ENCODE results near the gene SLC9A9.

SLC9A9 gene

DNA sequence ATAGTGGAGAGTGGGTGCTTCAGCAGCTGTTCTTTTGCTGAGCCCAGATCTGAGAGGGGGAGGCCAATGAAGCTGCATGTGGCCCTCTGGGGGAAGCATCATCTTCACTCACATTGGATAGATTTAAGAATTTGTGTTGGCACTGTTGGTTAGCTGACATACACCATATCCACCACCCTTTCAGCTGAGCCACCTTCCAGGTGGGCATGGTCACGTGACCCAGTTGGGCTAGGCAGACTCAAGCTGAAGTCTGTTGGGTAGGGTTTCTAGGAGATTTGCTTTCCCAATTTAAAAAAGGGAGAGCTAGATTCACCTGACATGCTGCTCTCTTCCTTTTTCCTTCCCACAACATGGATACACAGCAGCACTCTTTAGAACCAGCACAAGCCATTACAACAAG lies 417.7 kb downstream of the SLC9A9 start:
- Histone ChIP-seq H3K9me3 (ENCODE audit: low read length) (no peaks in the 10 kb centered on the region), H3K27me3 (ENCODE audit: control insufficient read depth in 1 of 2, insufficient read depth in 2 of 2, low read length in 2 of 2) (no peaks in the 10 kb centered on the region), H3K27ac (ENCODE audit: low read depth, low read length) (no peak overlapping the region), H3K4me3 (ENCODE audit: low read depth in 1 of 2, low read length in 2 of 2) (no peak overlapping the region), H3K4me1 (ENCODE audit: insufficient read depth, low read length) (no peaks in the 10 kb centered on the region), H3K9ac (ENCODE audit: low read length) (no peak overlapping the region), H3K36me3 (ENCODE audit: insufficient read depth, low read length) (no peaks in the 10 kb centered on the region)

DNA sequence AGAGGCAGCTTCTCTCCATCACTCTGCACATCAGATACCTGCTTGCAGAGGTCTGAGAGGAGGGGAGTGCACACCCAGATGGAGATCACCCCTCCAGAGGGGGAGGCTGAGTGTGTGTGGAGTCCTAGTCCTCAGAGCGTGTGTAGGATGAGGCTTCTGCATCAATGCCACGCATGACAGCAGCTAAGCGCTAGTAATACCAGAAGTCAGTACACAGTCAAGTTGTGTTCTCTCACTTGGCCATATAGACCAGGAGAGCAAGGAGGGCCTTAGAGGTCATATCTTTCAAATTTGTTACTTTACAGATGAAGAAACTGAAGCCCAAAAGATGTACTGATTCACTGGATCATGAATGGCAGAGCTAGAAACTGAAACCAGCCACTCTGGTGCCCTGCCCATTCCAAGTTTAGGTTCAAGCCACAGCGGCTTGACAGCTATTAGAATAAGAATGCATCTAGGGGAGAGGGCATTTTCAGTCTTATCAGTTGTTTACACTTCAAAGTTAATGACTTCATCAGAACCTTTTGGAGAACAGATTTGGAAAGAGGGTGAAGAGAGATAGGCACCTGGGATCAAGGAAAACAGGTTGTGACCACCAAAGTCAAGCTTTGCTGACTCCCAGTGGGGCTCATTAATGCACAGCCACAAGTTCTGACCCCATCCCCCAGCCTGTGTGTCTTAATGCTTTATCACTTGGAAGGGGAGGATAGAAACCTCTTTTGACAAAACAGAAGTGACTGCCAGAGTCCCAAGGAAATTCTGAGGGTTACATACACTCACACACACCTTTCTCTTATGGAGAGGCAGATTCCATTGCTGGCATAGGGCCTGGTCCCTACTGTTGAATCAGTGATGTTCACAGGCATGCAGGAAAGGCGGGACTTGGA lies 418.4 kb downstream of the SLC9A9 start:
- H3K27me3 ChIP-seq (ENCODE audit: control insufficient read depth in 1 of 2, insufficient read depth in 2 of 2, low read length in 2 of 2), result no peaks in the 10 kb centered on the region
- no peaks in the 10 kb centered on the region for H3K4me1 ChIP-seq (ENCODE audit: insufficient read depth, low read length)
- no peaks in the 10 kb centered on the region for H3K9me3 ChIP-seq (ENCODE audit: low read length)
- H3K4me3 ChIP-seq (ENCODE audit: low read depth in 1 of 2, low read length in 2 of 2), result no peak overlapping the region
- no peaks in the 10 kb centered on the region for H3K36me3 ChIP-seq (ENCODE audit: insufficient read depth, low read length)
- no peak overlapping the region for H3K9ac ChIP-seq (ENCODE audit: low read length)
- H3K27ac ChIP-seq (ENCODE audit: low read depth, low read length), result no peak overlapping the region

DNA sequence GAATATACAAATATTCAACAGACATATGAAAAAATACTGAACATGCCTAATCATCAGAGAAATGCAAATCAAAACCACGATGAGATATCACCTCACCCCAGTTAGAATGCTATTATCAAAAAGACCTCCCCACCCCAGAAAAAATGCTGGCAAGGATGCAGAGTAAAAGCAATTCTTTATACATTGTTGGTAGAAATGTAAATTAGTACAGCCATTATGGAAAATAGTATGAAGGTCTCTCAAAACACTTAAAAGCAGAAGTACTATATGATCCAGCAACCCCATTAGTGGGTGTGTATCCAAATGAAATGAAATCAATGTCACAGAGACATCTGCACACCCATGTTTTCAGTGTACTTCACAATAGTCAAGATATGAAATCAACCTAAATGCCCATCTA lies 420.0 kb downstream of the SLC9A9 start:
- Histone ChIP-seq H3K4me1 (ENCODE audit: insufficient read depth, low read length) (no peaks in the 10 kb centered on the region), H3K4me3 (ENCODE audit: low read depth in 1 of 2, low read length in 2 of 2) (no peak overlapping the region), H3K36me3 (ENCODE audit: insufficient read depth, low read length) (no peaks in the 10 kb centered on the region), H3K9ac (ENCODE audit: low read length) (no peak overlapping the region), H3K27ac (ENCODE audit: low read depth, low read length) (no peak overlapping the region), H3K9me3 (ENCODE audit: low read length) (no peaks in the 10 kb centered on the region), H3K27me3 (ENCODE audit: control insufficient read depth in 1 of 2, insufficient read depth in 2 of 2, low read length in 2 of 2) (no peaks in the 10 kb centered on the region)

DNA sequence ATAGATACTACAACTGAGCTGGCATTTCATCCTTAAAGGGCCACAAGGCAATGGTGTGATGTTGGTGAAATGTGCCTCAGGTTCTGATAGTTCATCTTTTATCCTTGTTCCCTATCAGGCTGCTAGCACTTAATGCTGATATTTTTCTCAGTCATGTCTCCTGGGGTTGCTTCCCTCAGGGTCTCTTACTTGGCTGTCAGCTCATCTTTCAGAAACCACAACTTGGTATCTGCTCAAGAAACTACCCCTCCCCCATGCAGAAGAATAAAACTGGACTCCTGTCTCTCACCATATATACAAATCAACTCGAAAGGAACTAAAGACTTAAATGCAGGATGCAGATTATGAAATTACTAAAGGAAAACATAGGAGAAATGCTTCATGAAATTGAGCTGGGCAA lies 420.6 kb downstream of the SLC9A9 start:
- Histone ChIP-seq H3K4me3 (ENCODE audit: low read depth in 1 of 2, low read length in 2 of 2) (no peak overlapping the region), H3K27ac (ENCODE audit: low read depth, low read length) (no peak overlapping the region)

DNA sequence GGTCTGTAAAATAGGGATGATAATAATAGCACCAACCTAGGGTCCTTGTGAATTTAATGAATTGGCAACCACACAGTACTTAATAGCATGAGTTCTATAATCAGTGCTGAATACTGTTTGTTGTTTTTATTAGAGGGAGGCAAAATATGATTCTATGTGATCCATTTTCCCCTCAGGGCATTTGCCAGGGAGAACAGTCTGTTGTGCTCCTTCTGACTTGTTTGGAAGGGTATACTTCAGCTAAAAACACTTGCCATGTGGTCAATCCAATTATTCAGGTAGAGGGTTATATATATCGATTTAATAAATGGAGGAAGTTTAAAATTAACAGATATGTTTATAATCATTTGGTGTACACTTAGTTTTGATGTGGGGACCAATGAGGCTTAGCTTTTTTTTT lies 423.4 kb downstream of the SLC9A9 start:
- Histone ChIP-seq H3K9ac (ENCODE audit: low read length) (no peak overlapping the region), H3K4me1 (ENCODE audit: insufficient read depth, low read length) (no peaks in the 10 kb centered on the region), H3K9me3 (ENCODE audit: low read length) (no peaks in the 10 kb centered on the region), H3K4me3 (ENCODE audit: low read depth in 1 of 2, low read length in 2 of 2) (no peak overlapping the region), H3K27me3 (ENCODE audit: control insufficient read depth in 1 of 2, insufficient read depth in 2 of 2, low read length in 2 of 2) (no peaks in the 10 kb centered on the region), H3K36me3 (ENCODE audit: insufficient read depth, low read length) (no peaks in the 10 kb centered on the region), H3K27ac (ENCODE audit: low read depth, low read length) (no peak overlapping the region)

More for the DNA sequence above, 420.6 kb downstream of the SLC9A9 start:
- Histone ChIP-seq H3K9me3 (ENCODE audit: low read length) (no peaks in the 10 kb centered on the region), H3K36me3 (ENCODE audit: insufficient read depth, low read length) (no peaks in the 10 kb centered on the region), H3K4me1 (ENCODE audit: insufficient read depth, low read length) (no peaks in the 10 kb centered on the region), H3K9ac (ENCODE audit: low read length) (no peak overlapping the region), H3K27me3 (ENCODE audit: control insufficient read depth in 1 of 2, insufficient read depth in 2 of 2, low read length in 2 of 2) (no peaks in the 10 kb centered on the region)

DNA sequence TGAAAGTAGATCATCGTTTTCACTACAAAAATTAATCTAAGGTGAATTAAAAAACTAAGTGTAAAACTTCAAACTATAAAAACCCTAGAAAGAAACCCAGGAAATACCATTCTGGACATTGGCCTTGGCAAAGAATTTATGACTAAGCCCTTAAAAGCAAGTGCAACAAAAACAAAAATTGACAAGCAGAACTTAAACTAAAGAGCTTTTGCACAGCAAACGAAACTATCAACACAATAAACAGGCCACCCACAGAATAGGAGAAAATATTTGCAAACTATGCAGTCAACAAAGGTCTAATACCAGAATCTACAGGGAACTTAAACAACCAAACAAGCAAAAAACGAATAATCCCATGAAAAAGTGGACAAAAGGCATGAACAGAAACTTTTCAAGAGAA lies 426.7 kb downstream of the SLC9A9 start:
- no peak overlapping the region for H3K4me3 ChIP-seq (ENCODE audit: low read depth in 1 of 2, low read length in 2 of 2)
- no peaks in the 10 kb centered on the region for H3K36me3 ChIP-seq (ENCODE audit: insufficient read depth, low read length)
- H3K27ac ChIP-seq (ENCODE audit: low read depth, low read length), result no peak overlapping the region
- no peaks in the 10 kb centered on the region for H3K9me3 ChIP-seq (ENCODE audit: low read length)
- no peaks in the 10 kb centered on the region for H3K4me1 ChIP-seq (ENCODE audit: insufficient read depth, low read length)
- H3K27me3 ChIP-seq (ENCODE audit: control insufficient read depth in 1 of 2, insufficient read depth in 2 of 2, low read length in 2 of 2), result no peaks in the 10 kb centered on the region
- no peak overlapping the region for H3K9ac ChIP-seq (ENCODE audit: low read length)

DNA sequence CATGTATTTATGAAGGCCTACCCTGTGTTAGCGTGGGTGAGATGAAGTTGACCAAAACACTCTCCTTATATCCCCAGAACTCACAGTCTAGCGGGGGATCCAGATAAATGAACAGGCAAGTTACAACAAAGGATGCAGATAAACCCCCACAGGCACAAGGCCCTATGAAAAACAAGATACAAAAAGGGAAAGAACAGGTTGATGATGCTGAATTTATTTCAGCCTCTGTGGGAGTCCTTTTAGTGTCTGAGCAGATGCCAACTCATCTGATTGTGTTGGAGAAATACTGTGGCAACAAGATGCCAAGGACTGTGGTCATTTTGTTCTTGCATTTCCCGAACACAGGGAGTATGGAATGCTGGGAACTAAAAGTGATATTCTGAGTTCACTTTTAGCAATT lies 428.7 kb downstream of the SLC9A9 start:
- Histone ChIP-seq H3K9me3 (ENCODE audit: low read length) (no peaks in the 10 kb centered on the region), H3K4me1 (ENCODE audit: insufficient read depth, low read length) (no peaks in the 10 kb centered on the region), H3K9ac (ENCODE audit: low read length) (no peak overlapping the region), H3K4me3 (ENCODE audit: low read depth in 1 of 2, low read length in 2 of 2) (no peak overlapping the region), H3K27ac (ENCODE audit: low read depth, low read length) (no peak overlapping the region), H3K36me3 (ENCODE audit: insufficient read depth, low read length) (no peaks in the 10 kb centered on the region), H3K27me3 (ENCODE audit: control insufficient read depth in 1 of 2, insufficient read depth in 2 of 2, low read length in 2 of 2) (no peaks in the 10 kb centered on the region)

DNA sequence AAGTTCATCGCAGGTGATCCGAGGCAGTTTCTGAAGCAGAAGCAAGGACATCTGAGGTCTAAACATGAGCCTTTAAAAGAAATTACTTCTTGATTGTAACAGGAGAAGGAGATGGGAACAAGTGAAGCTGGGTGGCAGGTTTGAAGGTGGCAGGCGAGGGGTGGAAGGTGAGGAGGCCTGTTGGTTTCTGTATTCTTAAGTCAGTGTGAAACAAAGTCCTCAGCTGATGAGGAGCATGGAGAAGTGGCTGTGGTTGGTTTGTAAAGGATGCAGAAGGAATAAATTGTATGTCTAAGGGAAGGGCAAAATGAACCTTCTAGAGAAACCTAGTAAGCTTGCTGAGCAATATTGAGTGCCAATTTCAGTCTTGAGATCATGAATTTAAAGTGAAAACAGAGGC lies 429.9 kb downstream of the SLC9A9 start:
- Histone ChIP-seq H3K9ac (ENCODE audit: low read length) (no peak overlapping the region), H3K27me3 (ENCODE audit: control insufficient read depth in 1 of 2, insufficient read depth in 2 of 2, low read length in 2 of 2) (no peaks in the 10 kb centered on the region), H3K4me1 (ENCODE audit: insufficient read depth, low read length) (no peaks in the 10 kb centered on the region), H3K4me3 (ENCODE audit: low read depth in 1 of 2, low read length in 2 of 2) (no peak overlapping the region), H3K27ac (ENCODE audit: low read depth, low read length) (no peak overlapping the region), H3K9me3 (ENCODE audit: low read length) (no peaks in the 10 kb centered on the region), H3K36me3 (ENCODE audit: insufficient read depth, low read length) (no peaks in the 10 kb centered on the region)

DNA sequence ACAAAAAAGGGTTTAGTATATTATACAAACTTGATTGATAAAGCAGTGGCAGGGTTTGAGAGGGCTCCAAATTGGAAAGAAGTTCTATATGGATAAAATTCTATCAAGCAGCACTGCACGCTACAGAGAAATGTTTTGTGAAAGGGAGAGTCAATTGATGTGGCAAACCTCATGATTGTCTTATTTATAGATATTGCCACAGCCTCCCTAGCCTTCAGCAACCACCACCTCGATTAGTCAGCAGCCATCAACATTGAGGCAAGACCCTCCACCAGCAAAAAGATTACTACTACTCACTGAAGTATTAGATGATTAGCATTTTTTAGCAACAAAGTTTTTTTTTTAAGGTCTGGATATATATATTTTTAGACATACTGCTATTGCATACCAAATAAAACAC lies 432.0 kb downstream of the SLC9A9 start:
- H3K4me3 ChIP-seq (ENCODE audit: low read depth in 1 of 2, low read length in 2 of 2), result no peak overlapping the region
- H3K27me3 ChIP-seq (ENCODE audit: control insufficient read depth in 1 of 2, insufficient read depth in 2 of 2, low read length in 2 of 2), result no peaks in the 10 kb centered on the region
- no peaks in the 10 kb centered on the region for H3K4me1 ChIP-seq (ENCODE audit: insufficient read depth, low read length)
- no peaks in the 10 kb centered on the region for H3K36me3 ChIP-seq (ENCODE audit: insufficient read depth, low read length)
- H3K9me3 ChIP-seq (ENCODE audit: low read length), result no peaks in the 10 kb centered on the region
- H3K27ac ChIP-seq (ENCODE audit: low read depth, low read length), result no peak overlapping the region
- H3K9ac ChIP-seq (ENCODE audit: low read length), result no peak overlapping the region

DNA sequence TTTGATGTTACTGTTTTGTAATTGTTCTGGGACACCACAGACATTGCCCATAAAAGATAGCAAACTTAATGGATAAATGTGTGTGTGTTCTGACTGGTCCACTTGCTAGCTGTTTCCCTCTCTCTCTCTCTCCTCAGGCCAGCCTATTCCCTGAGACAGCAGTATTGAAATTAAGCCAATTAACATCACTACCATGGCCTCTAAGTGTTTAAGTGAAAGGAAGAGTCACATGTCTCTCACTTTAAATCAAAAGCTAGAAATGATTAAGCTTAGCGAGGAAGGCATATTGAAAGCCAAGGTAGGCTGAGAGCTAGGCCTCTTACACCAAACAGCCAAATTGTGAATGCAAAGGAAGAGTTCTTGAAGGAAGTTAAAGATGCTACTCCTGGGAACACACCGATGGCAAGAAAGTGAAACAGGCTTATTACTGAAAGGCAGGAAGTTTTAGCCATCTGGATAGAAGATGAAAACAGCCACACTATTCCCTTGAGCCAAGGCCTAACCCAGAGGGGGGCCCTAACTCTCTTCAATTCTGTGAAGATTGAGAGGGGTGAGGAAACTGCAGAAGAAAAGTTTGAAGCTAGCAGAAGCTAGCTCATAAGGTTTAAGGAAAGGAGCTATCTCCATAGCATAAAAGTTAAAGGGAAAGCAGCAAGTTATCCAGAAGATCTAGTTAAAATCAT lies 433.6 kb downstream of the SLC9A9 start:
- Histone ChIP-seq H3K4me3 (ENCODE audit: low read depth in 1 of 2, low read length in 2 of 2) (no peak overlapping the region), H3K9ac (ENCODE audit: low read length) (no peak overlapping the region)

DNA sequence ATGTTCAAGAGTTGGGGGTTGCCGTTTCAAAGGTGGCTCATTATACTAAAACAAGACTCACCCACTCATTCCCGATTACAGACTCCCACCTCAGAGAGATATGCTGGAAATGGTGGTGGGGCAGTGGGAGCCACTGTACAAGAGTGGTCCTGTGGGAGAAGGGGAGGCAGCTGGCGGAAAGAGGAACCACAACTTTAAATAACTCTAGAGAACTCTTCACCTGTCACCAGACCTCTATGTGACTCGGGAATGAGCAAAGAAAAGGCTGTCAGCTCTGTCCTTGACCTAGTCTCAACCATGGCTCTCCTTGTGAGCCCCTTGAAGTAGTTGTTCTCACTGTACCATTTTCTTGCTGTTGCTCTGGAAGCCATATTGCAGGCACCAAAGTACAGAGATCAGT lies 434.9 kb downstream of the SLC9A9 start:
- Histone ChIP-seq H3K27ac (ENCODE audit: low read depth, low read length) (no peak overlapping the region), H3K4me1 (ENCODE audit: insufficient read depth, low read length) (no peaks in the 10 kb centered on the region), H3K27me3 (ENCODE audit: control insufficient read depth in 1 of 2, insufficient read depth in 2 of 2, low read length in 2 of 2) (no peaks in the 10 kb centered on the region), H3K4me3 (ENCODE audit: low read depth in 1 of 2, low read length in 2 of 2) (no peak overlapping the region), H3K9me3 (ENCODE audit: low read length) (no peaks in the 10 kb centered on the region), H3K36me3 (ENCODE audit: insufficient read depth, low read length) (no peaks in the 10 kb centered on the region), H3K9ac (ENCODE audit: low read length) (no peak overlapping the region)

More for the DNA sequence above, 433.6 kb downstream of the SLC9A9 start:
- H3K27me3 ChIP-seq (ENCODE audit: control insufficient read depth in 1 of 2, insufficient read depth in 2 of 2, low read length in 2 of 2), result no peaks in the 10 kb centered on the region
- H3K27ac ChIP-seq (ENCODE audit: low read depth, low read length), result no peak overlapping the region
- no peaks in the 10 kb centered on the region for H3K9me3 ChIP-seq (ENCODE audit: low read length)
- H3K4me1 ChIP-seq (ENCODE audit: insufficient read depth, low read length), result no peaks in the 10 kb centered on the region
- no peaks in the 10 kb centered on the region for H3K36me3 ChIP-seq (ENCODE audit: insufficient read depth, low read length)

DNA sequence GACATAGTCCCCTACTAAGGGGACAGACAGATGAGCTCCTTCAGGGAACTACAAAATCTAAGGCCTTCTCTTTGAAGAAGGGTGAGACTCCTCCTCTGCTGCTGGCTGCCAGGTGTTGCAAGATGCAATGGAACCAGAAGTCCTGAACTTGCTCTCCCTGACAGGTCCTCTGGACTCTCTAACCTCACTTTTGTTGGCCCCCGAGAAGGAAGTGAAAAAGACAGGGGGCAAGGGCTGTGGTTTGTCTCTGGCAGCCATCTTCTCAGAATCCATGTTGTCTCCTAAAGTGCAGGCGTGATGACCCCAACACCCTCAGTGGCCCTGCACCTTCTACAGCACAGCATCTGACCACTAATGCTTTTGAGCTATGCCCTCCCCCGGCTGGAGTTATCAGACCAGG lies 436.2 kb downstream of the SLC9A9 start:
- H3K9me3 ChIP-seq (ENCODE audit: low read length), result no peaks in the 10 kb centered on the region
- no peaks in the 10 kb centered on the region for H3K4me1 ChIP-seq (ENCODE audit: insufficient read depth, low read length)
- H3K9ac ChIP-seq (ENCODE audit: low read length), result no peak overlapping the region
- no peaks in the 10 kb centered on the region for H3K27me3 ChIP-seq (ENCODE audit: control insufficient read depth in 1 of 2, insufficient read depth in 2 of 2, low read length in 2 of 2)
- no peak overlapping the region for H3K27ac ChIP-seq (ENCODE audit: low read depth, low read length)
- no peaks in the 10 kb centered on the region for H3K36me3 ChIP-seq (ENCODE audit: insufficient read depth, low read length)
- H3K4me3 ChIP-seq (ENCODE audit: low read depth in 1 of 2, low read length in 2 of 2), result no peak overlapping the region
